GM23338 (cell line): Measurements from ENCODE around the gene ZSCAN21. TPM values are rescaled to one million over a fixed set of nuclear protein-coding genes. Genes with fewer than 3 reads are reported as not detected.

Source experiments
- ATAC-seq: fragments of 200-7000 bp; cut with Tn5 transposase; 3 replicates; pipeline ENCODE4 v1.9.1; 2020
- DNase-seq: peaks from one replicate; pipeline ENCODE4 v3.0.0-alpha.2; 2015; ENCODE audit warnings: low spot score
- H2AFZ ChIP-seq: fragments of 200-600 bp; sonication (generic); 2 replicates; pipeline ENCODE4 v1.8.0; 2016; ENCODE audit warnings: antibody characterized with exemption, mild to moderate bottlenecking, moderate library complexity
- H3F3A ChIP-seq: fragments of 200-600 bp; sonication (generic); replicated peaks from 2 replicates; pipeline ENCODE4 v1.8.0; 2017; ENCODE audit warnings: antibody characterized with exemption, mixed run types, low read depth
- H3K27ac ChIP-seq: fragments of 200-600 bp; sonication (generic); 2 replicates; pipeline ENCODE4 v1.6.1; 2016; ENCODE audit warnings: low read depth
- H3K27me3 ChIP-seq: fragments of 200-600 bp; sonication (generic); 2 replicates; pipeline ENCODE4 v1.8.0; 2016; ENCODE audit warnings: mild to moderate bottlenecking, mixed run types, moderate library complexity; ENCODE audit not compliant: insufficient read depth
- H3K36me3 ChIP-seq: fragments of 200-600 bp; sonication (generic); 2 replicates; pipeline ENCODE4 v1.8.0; 2016; ENCODE audit warnings: mild to moderate bottlenecking; ENCODE audit not compliant: insufficient read depth
- H3K4me1 ChIP-seq: fragments of 200-600 bp; sonication (generic); 2 replicates; pipeline ENCODE4 v1.8.0; 2016; ENCODE audit warnings: mild to moderate bottlenecking, moderate library complexity; ENCODE audit not compliant: insufficient read depth
- H3K4me2 ChIP-seq: fragments of 200-600 bp; sonication (generic); 2 replicates; pipeline ENCODE4 v1.7.1; 2017; ENCODE audit warnings: mixed run types
- H3K4me3 ChIP-seq: fragments of 200-600 bp; sonication (generic); 2 replicates; pipeline ENCODE4 v1.6.1; 2016; ENCODE audit warnings: mixed run types
- H3K79me2 ChIP-seq: fragments of 200-600 bp; sonication (generic); replicated peaks from 2 replicates; pipeline ENCODE4 v1.8.0; 2017; ENCODE audit warnings: mild to moderate bottlenecking; ENCODE audit not compliant: insufficient read depth
- H3K9me2 ChIP-seq: fragments of 200-600 bp; sonication (generic); 2 replicates; pipeline ENCODE4 v1.8.0; 2017; ENCODE audit not compliant: insufficient read depth
- H4K20me1 ChIP-seq: fragments of 200-600 bp; sonication (generic); replicated peaks from 2 replicates; pipeline ENCODE4 v1.8.0; 2017; ENCODE audit warnings: mild to moderate bottlenecking; ENCODE audit not compliant: insufficient read depth
- H3K27ac Mint-ChIP-seq: 2 replicates; pipeline ENCODE4 v1.8.0; 2020; ENCODE audit warnings: inconsistent platforms, mild to moderate bottlenecking, moderate library complexity, mixed read lengths
- H3K27me3 Mint-ChIP-seq: 3 replicates; pipeline ENCODE4 v1.8.0; 2022; ENCODE audit warnings: low read depth, mild to moderate bottlenecking, moderate library complexity, mixed read lengths, inconsistent platforms; ENCODE audit not compliant: insufficient read depth, poor library complexity
- H3K36me3 Mint-ChIP-seq: 3 replicates; pipeline ENCODE4 v1.8.0; 2021; ENCODE audit warnings: low read depth, mild to moderate bottlenecking, inconsistent platforms, moderate library complexity, mixed read lengths
- H3K4me1 Mint-ChIP-seq: 3 replicates; pipeline ENCODE4 v1.8.0; 2020; ENCODE audit warnings: mild to moderate bottlenecking, inconsistent platforms, mixed read lengths
- H3K4me3 Mint-ChIP-seq: 3 replicates; pipeline ENCODE4 v1.8.0; 2021; ENCODE audit warnings: moderate library complexity, mild to moderate bottlenecking, inconsistent platforms, mixed read lengths
- H3K9me3 Mint-ChIP-seq: 3 replicates; pipeline ENCODE4 v1.8.0; 2020; ENCODE audit warnings: moderate library complexity, mild to moderate bottlenecking, inconsistent platforms, mixed read lengths
- CREB1 ChIP-seq: fragments of 250-450 bp; sonication (Bioruptor Pico); IDR thresholded peaks from 2 replicates; pipeline ENCODE4 v1.5.0; 2020; ENCODE audit warnings: low read depth, mild to moderate bottlenecking, moderate library complexity
- EZH2 ChIP-seq: fragments of 200-600 bp; sonication (generic); IDR thresholded peaks from one replicate; pipeline ENCODE4 v1.8.0; 2017; ENCODE audit warnings: antibody characterized with exemption, mild to moderate bottlenecking, low read depth; ENCODE audit not compliant: unreplicated experiment
- EZH2phosphoT487 ChIP-seq: fragments of 200-600 bp; sonication (generic); IDR thresholded peaks from one replicate; pipeline ENCODE4 v1.8.1; 2018; ENCODE audit warnings: antibody characterized with exemption; ENCODE audit not compliant: unreplicated experiment
- JUNB ChIP-seq: IDR thresholded peaks from one replicate; pipeline ENCODE4 v1.6.1; 2016; ENCODE audit warnings: antibody characterized with exemption; ENCODE audit not compliant: unreplicated experiment
- NANOG ChIP-seq: IDR thresholded peaks from 2 replicates; pipeline ENCODE4 v1.6.1; 2016; ENCODE audit warnings: antibody characterized with exemption, borderline replicate concordance
- POLR2AphosphoS5 ChIP-seq: IDR thresholded peaks from 2 replicates; pipeline ENCODE4 v1.6.1; 2016; ENCODE audit warnings: antibody characterized with exemption, low read depth
- REST ChIP-seq: IDR thresholded peaks from one replicate; pipeline ENCODE4 v1.6.1; 2018; ENCODE audit warnings: antibody characterized with exemption; ENCODE audit not compliant: unreplicated experiment
- STAT1 ChIP-seq: IDR thresholded peaks from one replicate; pipeline ENCODE4 v1.6.1; 2016; ENCODE audit warnings: antibody characterized with exemption; ENCODE audit not compliant: unreplicated experiment
- ZNF114 ChIP-seq: fragments of 250-450 bp; sonication (Bioruptor Pico); IDR thresholded peaks from 2 replicates; pipeline ENCODE4 v1.5.0; 2020; ENCODE audit warnings: mild to moderate bottlenecking, moderate library complexity
- ZNF331 ChIP-seq: fragments of 250-450 bp; sonication (Bioruptor Pico); IDR thresholded peaks from 2 replicates; pipeline ENCODE4 v1.5.0; 2020; ENCODE audit warnings: low read depth, mild to moderate bottlenecking, moderate library complexity
- ZNF462 ChIP-seq: fragments of 250-450 bp; sonication (Bioruptor Pico); IDR thresholded peaks from 2 replicates; pipeline ENCODE4 v1.5.0; 2020; ENCODE audit warnings: mild to moderate bottlenecking, moderate library complexity
- polyA plus RNA-seq: library from polyadenylated mRNA; unstranded; fragments of >200 nt; fragmentation: Nextera tagmentation; extraction: Ambion mirVana; gene quantifications from 2 replicates; pipeline ENCODE4 v1.2.1, GENCODE V29; 2016
- total RNA-seq: library from RNA; depleted of rRNA; stranded (reverse); fragments of >200 nt; shearing (Covaris generic); gene quantifications from 2 replicates; pipeline ENCODE4 v1.2.3, GENCODE V29; 2014
- TF ChIP-seq, protein P1 (sequence below): IDR thresholded peaks from 2 replicates; pipeline ENCODE4 v1.6.1; 2016; ENCODE audit warnings: antibody characterized with exemption
- TF ChIP-seq, protein P2 (sequence below), 2 experiments: fragments of 200-600 bp in 1 of 2; sonication (generic) in 1 of 2; conservative IDR thresholded peaks; 2 replicates each; pipeline versions ENCODE4 v1.5.1 to v1.6.1; 2016 to 2017; ENCODE audit warnings: antibody characterized with exemption in 2 of 2, low read depth in 2 of 2, mild to moderate bottlenecking in 2 of 2, moderate library complexity in 1 of 2

The ZSCAN21 gene
- total and polyA plus RNA-seq, 2 experiments from 2014 or later: 15.7 to 21.8 TPM

GRCh38 chr7:100081535-100082102, 32.0 kb downstream of the ZSCAN21 start, which contains the start of gene ZNF3:
TSS of gene ZNF3 (minus strand) at chr7:100081723. CDS start at chr7:100077357, 4,366 bp downstream.
- ATAC-seq (peak; percentile 81), DNase-seq (peak; percentile 100)
- peak within 1 kb of the TSS; percentile 98 for H3K27ac Mint-ChIP-seq
- H2AFZ ChIP-seq: no peak within 1 kb of the TSS
- peaks cover 44% of the 10 kb centered on the region for H3K36me3 Mint-ChIP-seq
- H3K27ac ChIP-seq: peak within 1 kb of the TSS; percentile 93
- H3K4me2 ChIP-seq: peak within 1 kb of the TSS; percentile 89
- H3K4me1 Mint-ChIP-seq: peaks cover 19% of the 10 kb centered on the region
- peak within 1 kb of the TSS; percentile 94 for H3K4me3 ChIP-seq
- H3K27me3 ChIP-seq: no peaks in the 10 kb centered on the region
- peak within 1 kb of the TSS; percentile 95 for H3K4me3 Mint-ChIP-seq
- H3F3A ChIP-seq: peaks cover 17% of the 10 kb centered on the region
- H3K9me3 Mint-ChIP-seq: peaks cover 14% of the 10 kb centered on the region
- H3K4me1 ChIP-seq: peaks cover 15% of the 10 kb centered on the region
- peaks cover 33% of the 10 kb centered on the region for H3K36me3 ChIP-seq
- H3K79me2 ChIP-seq: peaks cover 47% of the 10 kb centered on the region
- no peaks in the 10 kb centered on the region for H3K9me2 ChIP-seq
- H4K20me1 ChIP-seq: peaks cover 23% of the 10 kb centered on the region
- H3K27me3 Mint-ChIP-seq: peaks cover 17% of the 10 kb centered on the region
- no peak for TF ChIP-seq REST
- TF ChIP-seq STAT1: no peak
- TF ChIP-seq JUNB: no peak
- TF ChIP-seq, protein P1, sequence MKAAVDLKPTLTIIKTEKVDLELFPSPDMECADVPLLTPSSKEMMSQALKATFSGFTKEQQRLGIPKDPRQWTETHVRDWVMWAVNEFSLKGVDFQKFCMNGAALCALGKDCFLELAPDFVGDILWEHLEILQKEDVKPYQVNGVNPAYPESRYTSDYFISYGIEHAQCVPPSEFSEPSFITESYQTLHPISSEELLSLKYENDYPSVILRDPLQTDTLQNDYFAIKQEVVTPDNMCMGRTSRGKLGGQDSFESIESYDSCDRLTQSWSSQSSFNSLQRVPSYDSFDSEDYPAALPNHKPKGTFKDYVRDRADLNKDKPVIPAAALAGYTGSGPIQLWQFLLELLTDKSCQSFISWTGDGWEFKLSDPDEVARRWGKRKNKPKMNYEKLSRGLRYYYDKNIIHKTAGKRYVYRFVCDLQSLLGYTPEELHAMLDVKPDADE: peak; percentile 90
- TF ChIP-seq ZNF114 (CRISPR knock-in tag): no peak
- TF ChIP-seq ZNF462 (CRISPR knock-in tag): no peak
- TF ChIP-seq POLR2AphosphoS5: peak; percentile 85
- TF ChIP-seq EZH2: no peak
- TF ChIP-seq NANOG: no peak
- TF ChIP-seq ZNF331 (CRISPR knock-in tag): no peak
- TF ChIP-seq, protein P2, sequence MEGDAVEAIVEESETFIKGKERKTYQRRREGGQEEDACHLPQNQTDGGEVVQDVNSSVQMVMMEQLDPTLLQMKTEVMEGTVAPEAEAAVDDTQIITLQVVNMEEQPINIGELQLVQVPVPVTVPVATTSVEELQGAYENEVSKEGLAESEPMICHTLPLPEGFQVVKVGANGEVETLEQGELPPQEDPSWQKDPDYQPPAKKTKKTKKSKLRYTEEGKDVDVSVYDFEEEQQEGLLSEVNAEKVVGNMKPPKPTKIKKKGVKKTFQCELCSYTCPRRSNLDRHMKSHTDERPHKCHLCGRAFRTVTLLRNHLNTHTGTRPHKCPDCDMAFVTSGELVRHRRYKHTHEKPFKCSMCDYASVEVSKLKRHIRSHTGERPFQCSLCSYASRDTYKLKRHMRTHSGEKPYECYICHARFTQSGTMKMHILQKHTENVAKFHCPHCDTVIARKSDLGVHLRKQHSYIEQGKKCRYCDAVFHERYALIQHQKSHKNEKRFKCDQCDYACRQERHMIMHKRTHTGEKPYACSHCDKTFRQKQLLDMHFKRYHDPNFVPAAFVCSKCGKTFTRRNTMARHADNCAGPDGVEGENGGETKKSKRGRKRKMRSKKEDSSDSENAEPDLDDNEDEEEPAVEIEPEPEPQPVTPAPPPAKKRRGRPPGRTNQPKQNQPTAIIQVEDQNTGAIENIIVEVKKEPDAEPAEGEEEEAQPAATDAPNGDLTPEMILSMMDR (conservative IDR thresholded peaks at IDR 0.05; ENCODE audit: low read depth in 2 of 2): peak; percentile 80 to 96
- peak; percentile 90 for TF ChIP-seq CREB1 (CRISPR knock-in tag)
- no peak for TF ChIP-seq EZH2phosphoT487
